Ovary (tissue), 9 donors: ENCODE data around the gene LAMC1. TPM values are rescaled to one million over a fixed set of nuclear protein-coding genes. Genes with fewer than 3 reads are reported as not detected.

Experiments
- DNase-seq, 5 donors: peaks; one replicate each; pipeline ENCODE4 v3.0.0-alpha.2; 2019 to 2020
- H3K27ac ChIP-seq, 2 donors: fragments of 200-600 bp; one replicate each; pipeline versions ENCODE4 v1.5.1 to v1.8.0; 2019 to 2022
- H3K27me3 ChIP-seq: fragments of 200-600 bp; one replicate; pipeline ENCODE4 v1.8.0; 2022
- H3K36me3 ChIP-seq: fragments of 200-600 bp; sonication (generic); one replicate; pipeline ENCODE4 v1.5.1; 2019
- H3K4me1 ChIP-seq: one replicate; pipeline ENCODE4 v1.8.1; 2013; ENCODE audit warnings: mild to moderate bottlenecking, moderate library complexity; ENCODE audit not compliant: insufficient read depth
- H3K4me3 ChIP-seq: fragments of 200-600 bp; sonication (generic); one replicate; pipeline ENCODE4 v1.5.1; 2017
- H3K9me3 ChIP-seq, 2 donors: fragments of 200-600 bp in 1 of 2; sonication (generic) in 1 of 2; one replicate each; pipeline versions ENCODE4 v1.5.1 to v1.8.1; 2013 to 2019; ENCODE audit warnings: mild to moderate bottlenecking in 1 of 2, moderate library complexity in 1 of 2
- CTCF ChIP-seq, 3 donors: fragments of 450-650 bp in 2 of 3; fragments of 200-600 bp in 1 of 3; IDR thresholded peaks; one replicate each; pipeline versions ENCODE4 v1.5.1 to v1.8.0; 2016 to 2022; ENCODE audit warnings: antibody characterized with exemption in 3 of 3, mild to moderate bottlenecking in 1 of 3
- EP300 ChIP-seq: sonication (generic); formaldehyde crosslinking; IDR thresholded peaks from one replicate; pipeline ENCODE4 v1.6.1; 2017; ENCODE audit warnings: antibody characterized with exemption
- POLR2A ChIP-seq: fragments of 450-650 bp; IDR thresholded peaks from one replicate; pipeline ENCODE4 v1.6.1; 2017; ENCODE audit warnings: antibody characterized with exemption, mild to moderate bottlenecking, moderate library complexity
- WGBS, 3 donors: extraction: QIAGEN DNeasy Blood & Tissue Kit in 1 of 3; methylation state at CpG; one replicate each; pipeline versions ENCODE4 v1.1.5 to v1.1.7; 2013 to 2017; 5-methylcytosine and 5-hydroxymethylcytosine counted together
- intact Hi-C, 4 donors: fragments of 100-400 bp; cut with DNase I; formaldehyde crosslinking; loops; one replicate each; pipeline versions ENCODE4 v1.11.0 to v1.15.1; 2022 to 2023
- polyA plus RNA-seq, 2 donors: library from polyadenylated mRNA; stranded (reverse); fragments of 200-250 nt in 1 of 2; fragments of 350-450 nt in 1 of 2; fragmentation: Illumina TruSeq in 1 of 2; extraction: RNeasy Lipid Tissue Mini Kit (QIAGEN cat#74804) in 1 of 2; gene quantifications; one replicate each; pipeline ENCODE4 v1.2.3, GENCODE V29; 2013 to 2014
- total RNA-seq, 7 donors: library from RNA; depleted of rRNA in 2 of 7; stranded (reverse); fragments of >200 nt in 2 of 7; fragmentation: NEBNext Ultra II Directional in 3 of 7; extraction: Animal tissue kit (Norgen Biotek cat#: 25700) in 3 of 7; gene quantifications; one replicate each; pipeline versions ENCODE4 v1.1.0 to v1.2.4, GENCODE V29; 2016 to 2023
- donor health status: DM: no; HTN: no; CAD: no; lungs with moderate emphysema.
- donor health status: DM: no; HTN: no; CAD: no.
- donor health status: Bipolar disorder and iron deficiency.
- donor health status: DM: yes; HTN: yes; CAD: no.
- donor health status: DM: no; HTN: no; CAD: no.
- donor health status: DM: yes; HTN: yes; CAD: no.

LAMC1 gene
- total and polyA plus RNA-seq, 9 donors = 51.3 to 205 (median 85.2) TPM

- H3K27ac ChIP-seq = no peak overlapping the region
- intact Hi-C loops = loop anchor here in 1 of 4 donors (10.0 kb wide), 1 partner anchor 52 kb away; the partner anchor contains the start of gene LAMC1
- H3K4me3 ChIP-seq = no peak overlapping the region
- DNase-seq = no peak
- no peak for TF ChIP-seq EP300
- no peak for TF ChIP-seq POLR2A
- TF ChIP-seq CTCF (IDR thresholded peaks at IDR 0.05) = no peak
- peaks cover 5% of the 10 kb centered on the region for H3K4me1 ChIP-seq
- no peaks in the 10 kb centered on the region for H3K36me3 ChIP-seq
- 30 to 52% (median 40%) methylated on average over 1 of the region's 1 CpG for WGBS, 3 donors
- no peaks in the 10 kb centered on the region for H3K27me3 ChIP-seq
- no peaks in the 10 kb centered on the region for H3K9me3 ChIP-seq
Observed at GRCh38 chr1:183077097-183077496, 53.9 kb downstream of the LAMC1 start.

- 64 to 74% (median 70%) methylated on average over 8 of the region's 8 CpGs for WGBS, 3 donors
- Histone ChIP-seq H3K27ac (no peak overlapping the region), H3K27me3 (no peaks in the 10 kb centered on the region), H3K36me3 (no peaks in the 10 kb centered on the region), H3K4me3 (no peak overlapping the region), H3K9me3 (no peaks in the 10 kb centered on the region), H3K4me1 (peaks cover 5% of the 10 kb centered on the region)
- DNase-seq = no peak
- TF ChIP-seq CTCF (IDR thresholded peaks at IDR 0.05) (no peak), EP300 (no peak), POLR2A (no peak)
- intact Hi-C loops = loop anchor here in 1 of 4 donors (10.0 kb wide), 1 partner anchor 55 kb away; the partner anchor contains the start of gene LAMC1
Observed at GRCh38 chr1:183079712-183080388, 56.6 kb downstream of the LAMC1 start.

- no peak for DNase-seq
- TF ChIP-seq EP300 = no peak
- TF ChIP-seq POLR2A = no peak
- no peak for TF ChIP-seq CTCF (IDR thresholded peaks at IDR 0.05)
- Histone ChIP-seq H3K27ac (no peak overlapping the region), H3K36me3 (no peaks in the 10 kb centered on the region), H3K4me3 (no peak overlapping the region), H3K9me3 (no peaks in the 10 kb centered on the region), H3K27me3 (no peaks in the 10 kb centered on the region), H3K4me1 (peaks cover 5% of the 10 kb centered on the region)
- intact Hi-C loops = no loop called here
- WGBS, 3 donors = 29 to 55% (median 34%) methylated on average over 2 of the region's 2 CpGs
Observed at GRCh38 chr1:183080406-183080805, 57.2 kb downstream of the LAMC1 start.

- H3K9me3 ChIP-seq = no peaks in the 10 kb centered on the region
- H3K27me3 ChIP-seq = no peaks in the 10 kb centered on the region
- intact Hi-C loops = no loop called here
- TF ChIP-seq POLR2A = no peak
- H3K27ac ChIP-seq = no peak overlapping the region
- no peak overlapping the region for H3K4me3 ChIP-seq
- peaks cover 5% of the 10 kb centered on the region for H3K4me1 ChIP-seq
- WGBS, 3 donors = 94 to 97% (median 96%) methylated on average over 4 of the region's 4 CpGs
- no peak for DNase-seq
- no peaks in the 10 kb centered on the region for H3K36me3 ChIP-seq
Observed at GRCh38 chr1:183081402-183082120, 58.3 kb downstream of the LAMC1 start.

- no peaks in the 10 kb centered on the region for H3K27me3 ChIP-seq
- no peak for TF ChIP-seq CTCF (IDR thresholded peaks at IDR 0.05)
- TF ChIP-seq POLR2A = no peak
- TF ChIP-seq EP300 = no peak
- 96% methylated on average over 1 of the region's 1 CpG for WGBS, 3 donors
- H3K4me3 ChIP-seq = no peak overlapping the region
- intact Hi-C loops = no loop called here
- H3K9me3 ChIP-seq = no peaks in the 10 kb centered on the region
- H3K4me1 ChIP-seq = peaks cover 5% of the 10 kb centered on the region
- no peak for DNase-seq
- H3K27ac ChIP-seq = no peak overlapping the region
- H3K36me3 ChIP-seq = no peaks in the 10 kb centered on the region
Observed at GRCh38 chr1:183082650-183083049, 59.4 kb downstream of the LAMC1 start.
